DOHH2 (cell line): Measurements from ENCODE around the gene KIAA1958.

Experiments used
- H3F3A ChIP-seq: fragments of 200-600 bp; sonication (generic), shearing (Covaris generic); 2 replicates; pipeline ENCODE4 v1.6.0; 2016; ENCODE audit warnings: antibody characterized with exemption, mild to moderate bottlenecking; ENCODE audit not compliant: control insufficient read depth, insufficient read depth
- H3K27ac ChIP-seq: fragments of 200-600 bp; sonication (generic); 2 replicates; pipeline ENCODE4 v1.5.1; 2014; ENCODE audit warnings: low read depth, mild to moderate bottlenecking, low read length, moderate library complexity
- H3K27me3 ChIP-seq: fragments of 200-600 bp; sonication (generic); 2 replicates; pipeline ENCODE4 v1.6.1; 2014; ENCODE audit warnings: mild to moderate bottlenecking, low read length, mixed read lengths; ENCODE audit not compliant: control insufficient read depth
- H3K36me3 ChIP-seq: fragments of 200-600 bp; sonication (generic); 2 replicates; pipeline ENCODE4 v1.6.1; 2014; ENCODE audit warnings: mild to moderate bottlenecking, low read length, moderate library complexity, mixed read lengths; ENCODE audit not compliant: control insufficient read depth
- H3K4me1 ChIP-seq: fragments of 200-600 bp; sonication (generic); 2 replicates; pipeline ENCODE4 v1.6.1; 2014; ENCODE audit warnings: mild to moderate bottlenecking, low read length, mixed read lengths; ENCODE audit not compliant: control insufficient read depth
- H3K4me2 ChIP-seq: fragments of 200-600 bp; sonication (generic); 2 replicates; pipeline ENCODE4 v1.6.0; 2014; ENCODE audit warnings: mild to moderate bottlenecking, low read length, moderate library complexity
- H3K4me3 ChIP-seq: fragments of 200-600 bp; sonication (generic); 2 replicates; pipeline ENCODE4 v1.5.1; 2014; ENCODE audit warnings: mild to moderate bottlenecking, low read length, mixed read lengths
- H3K79me2 ChIP-seq: fragments of 200-600 bp; sonication (generic); 2 replicates; pipeline ENCODE4 v1.6.1; 2014; ENCODE audit warnings: mild to moderate bottlenecking, low read length, mixed read lengths; ENCODE audit not compliant: control insufficient read depth
- H3K9me2 ChIP-seq: fragments of 200-600 bp; sonication (generic); replicated peaks from 2 replicates; pipeline ENCODE4 v1.6.1; 2014; ENCODE audit warnings: mild to moderate bottlenecking, low read length, mixed read lengths; ENCODE audit not compliant: control insufficient read depth
- H3K9me3 ChIP-seq: fragments of 200-600 bp; sonication (generic); 2 replicates; pipeline ENCODE4 v1.6.1; 2014; ENCODE audit warnings: antibody characterized with exemption, low read length, mixed read lengths; ENCODE audit not compliant: control insufficient read depth, insufficient read depth
- H4K20me1 ChIP-seq: fragments of 200-600 bp; sonication (generic); 2 replicates; pipeline ENCODE4 v1.6.0; 2014; ENCODE audit warnings: low read depth, mild to moderate bottlenecking, antibody characterized with exemption, low read length, moderate library complexity; ENCODE audit not compliant: control insufficient read depth, insufficient read depth
- CTCF ChIP-seq: fragments of 200-600 bp; sonication (generic); IDR thresholded peaks from one replicate; pipeline ENCODE4 v1.5.1; 2014; ENCODE audit warnings: antibody characterized with exemption, mild to moderate bottlenecking, low read depth, low read length; ENCODE audit not compliant: poor library complexity, severe bottlenecking
- EZH2phosphoT487 ChIP-seq: fragments of 200-600 bp; sonication (generic); IDR thresholded peaks from 2 replicates; pipeline ENCODE4 v1.6.1; 2017; ENCODE audit warnings: borderline replicate concordance, mild to moderate bottlenecking, antibody characterized with exemption, low read length, moderate library complexity, mixed read lengths

KIAA1958 gene

GRCh38 chr9:112648624-112649023 is 162.0 kb downstream of the KIAA1958 start:
- Histone ChIP-seq H3K4me3 (no peak overlapping the region), H3K9me2 (no peaks in the 10 kb centered on the region), H3K27me3 (no peaks in the 10 kb centered on the region), H3K79me2 (no peaks in the 10 kb centered on the region), H3K36me3 (0 out of 2 replicates have a peak, but pooled peaks cover 6% of the 10 kb centered on the region), H3K4me1 (no peaks in the 10 kb centered on the region), H3K27ac (no peak overlapping the region), H3K9me3 (no peaks in the 10 kb centered on the region; the same call in 1 of the 2 replicates), H3F3A (no peaks in the 10 kb centered on the region), H4K20me1 (no peaks in the 10 kb centered on the region), H3K4me2 (no peak overlapping the region)
- TF ChIP-seq EZH2phosphoT487 (no peak), CTCF (no peak)

DNA sequence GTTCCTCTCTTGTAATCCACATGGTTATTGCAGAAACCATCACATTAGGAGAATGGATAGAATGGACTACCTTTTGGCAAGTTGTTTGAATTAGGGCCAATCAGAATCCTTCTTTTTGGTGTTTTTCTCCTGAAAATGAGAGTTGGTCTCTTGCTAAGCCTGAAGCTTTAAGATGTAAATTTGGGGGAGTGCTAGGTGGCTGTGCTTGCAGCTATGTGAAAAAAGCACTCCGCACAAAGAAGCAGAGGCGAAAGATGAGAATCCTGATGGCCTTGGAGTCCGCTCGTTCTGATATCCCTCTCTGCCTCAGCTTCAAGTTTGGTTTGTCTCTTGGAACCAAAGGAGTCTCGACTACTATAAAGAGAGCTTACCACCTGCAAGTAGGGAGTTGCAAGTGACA is 167.7 kb downstream of the KIAA1958 start:
- no peaks in the 10 kb centered on the region for H3K4me1 ChIP-seq
- no peaks in the 10 kb centered on the region for H3F3A ChIP-seq
- no peaks in the 10 kb centered on the region for H3K9me3 ChIP-seq
- no peaks in the 10 kb centered on the region for H3K36me3 ChIP-seq
- no peaks in the 10 kb centered on the region for H4K20me1 ChIP-seq
- no peak overlapping the region for H3K27ac ChIP-seq
- no peaks in the 10 kb centered on the region for H3K79me2 ChIP-seq
- no peak overlapping the region for H3K4me3 ChIP-seq
- no peak for TF ChIP-seq CTCF
- TF ChIP-seq EZH2phosphoT487, result no peak
- no peaks in the 10 kb centered on the region for H3K9me2 ChIP-seq
- no peaks in the 10 kb centered on the region for H3K27me3 ChIP-seq
- no peak overlapping the region for H3K4me2 ChIP-seq

- Histone ChIP-seq H3K4me2 (no peak overlapping the region), H3K79me2 (no peaks in the 10 kb centered on the region)
Observed at GRCh38 chr9:112655668-112656067, 169.0 kb downstream of the KIAA1958 start.

More at GRCh38 chr9:112655668-112656067, 169.0 kb downstream of the KIAA1958 start:
- Histone ChIP-seq H3K27ac (no peak overlapping the region), H3K27me3 (no peaks in the 10 kb centered on the region), H3F3A (no peaks in the 10 kb centered on the region), H3K4me3 (no peak overlapping the region), H3K4me1 (no peaks in the 10 kb centered on the region), H3K9me2 (no peaks in the 10 kb centered on the region), H3K36me3 (no peaks in the 10 kb centered on the region), H4K20me1 (no peaks in the 10 kb centered on the region), H3K9me3 (no peaks in the 10 kb centered on the region)
- TF ChIP-seq CTCF (no peak), EZH2phosphoT487 (no peak)
